HEK293 (cell line): ENCODE measurements around the gene TMC6.

Experiments used
- CTCF ChIA-PET: fragments of 350-600 bp; formaldehyde crosslinking; extraction: SDS; loops from one replicate; lab custom pipeline; 2021; ENCODE audit warnings: antibody characterized with exemption; lab: Yijun Ruan, JAX
- POLR2A ChIA-PET: fragments of 300-600 bp; formaldehyde crosslinking; extraction: SDS; loops from one replicate; lab custom pipeline; 2020; ENCODE audit warnings: antibody characterized with exemption, inconsistent platforms; lab: Yijun Ruan, JAX
- H3K27ac ChIP-seq: fragments of 200-500 bp; sonication (Bioruptor generic); 2 replicates; pipeline ENCODE4 v1.5.1; 2014; ENCODE audit warnings: low read depth, low read length, control low read depth, inconsistent platforms; ENCODE audit errors: extremely low read depth
- H3K36me3 ChIP-seq, 2 experiments: fragments of 200-500 bp in 1 of 2; sonication (Bioruptor generic) in 1 of 2; 1 replicate in 1 of 2; 2 replicates in 1 of 2; pipeline ENCODE4 v1.5.1; 2014 to 2017; ENCODE audit warnings: inconsistent platforms in 2 of 2, low read length in 2 of 2; ENCODE audit not compliant: control insufficient read depth in 2 of 2, insufficient read depth in 1 of 2
- H3K4me1 ChIP-seq: fragments of 200-500 bp; sonication (Bioruptor generic); 2 replicates; pipeline ENCODE4 v1.5.1; 2014; ENCODE audit warnings: mild to moderate bottlenecking, low read length, inconsistent platforms; ENCODE audit not compliant: control insufficient read depth, insufficient read depth
- H3K4me3 ChIP-seq: 2 replicates; pipeline ENCODE4 v1.5.1; 2011; ENCODE audit warnings: low read depth, mild to moderate bottlenecking, control low read depth, low read length, moderate library complexity
- H3K9me3 ChIP-seq: fragments of 200-500 bp; sonication (Bioruptor generic); 2 replicates; pipeline ENCODE4 v1.5.1; 2014; ENCODE audit warnings: low read depth, low read length, inconsistent platforms; ENCODE audit not compliant: control insufficient read depth, insufficient read depth
- IKZF3 ChIP-seq: fragments of 450-650 bp; IDR thresholded peaks from 2 replicates; pipeline ENCODE4 v1.5.0; 2018; ENCODE audit warnings: missing biosample characterization, mild to moderate bottlenecking, missing genetic modification characterization, moderate library complexity
- KLF9 ChIP-seq: fragments of 450-650 bp; formaldehyde crosslinking; IDR thresholded peaks from 2 replicates; pipeline ENCODE4 v1.5.1; 2016; ENCODE audit warnings: missing biosample characterization, missing genetic modification characterization, low read depth
- SETDB1 ChIP-seq: IDR thresholded peaks from one replicate; pipeline ENCODE4 v1.6.1; 2017; ENCODE audit warnings: mild to moderate bottlenecking, low read length, moderate library complexity, mixed read lengths; ENCODE audit not compliant: insufficient read length
- WT1 ChIP-seq: fragments of 450-650 bp; formaldehyde crosslinking; IDR thresholded peaks from 2 replicates; pipeline ENCODE4 v1.5.1; 2016; ENCODE audit warnings: missing biosample characterization, missing genetic modification characterization
- ZIC2 ChIP-seq: fragments of 450-650 bp; formaldehyde crosslinking; IDR thresholded peaks from 2 replicates; pipeline ENCODE4 v1.5.1; 2016; ENCODE audit warnings: missing biosample characterization, missing genetic modification characterization
- ZNF121 ChIP-seq: fragments of 450-650 bp; formaldehyde crosslinking; IDR thresholded peaks from 2 replicates; pipeline ENCODE4 v1.5.1; 2016; ENCODE audit warnings: missing biosample characterization, missing genetic modification characterization
- ZNF221 ChIP-seq: fragments of 450-650 bp; formaldehyde crosslinking; IDR thresholded peaks from 2 replicates; pipeline ENCODE4 v1.5.1; 2017; ENCODE audit warnings: missing biosample characterization, missing genetic modification characterization, borderline replicate concordance
- ZNF23 ChIP-seq: fragments of 450-650 bp; formaldehyde crosslinking; IDR thresholded peaks from 2 replicates; pipeline ENCODE4 v1.5.1; 2016; ENCODE audit warnings: missing biosample characterization, missing genetic modification characterization, borderline replicate concordance
- ZNF280C ChIP-seq: fragments of 450-650 bp; formaldehyde crosslinking; IDR thresholded peaks from 2 replicates; pipeline ENCODE4 v1.5.1; 2016; ENCODE audit warnings: missing biosample characterization, missing genetic modification characterization
- ZNF426 ChIP-seq: fragments of 450-650 bp; formaldehyde crosslinking; IDR thresholded peaks from 2 replicates; pipeline ENCODE4 v1.5.1; 2017; ENCODE audit warnings: missing biosample characterization, missing genetic modification characterization, mild to moderate bottlenecking, inconsistent platforms, moderate library complexity
- ZNF560 ChIP-seq: fragments of 450-650 bp; formaldehyde crosslinking; IDR thresholded peaks from 2 replicates; pipeline ENCODE4 v1.5.1; 2017; ENCODE audit warnings: missing biosample characterization, missing genetic modification characterization, borderline replicate concordance
- TF ChIP-seq, protein P1 (sequence below): fragments of 450-650 bp; formaldehyde crosslinking; IDR thresholded peaks from 2 replicates; pipeline ENCODE4 v1.5.1; 2017; ENCODE audit warnings: missing biosample characterization, mild to moderate bottlenecking, missing genetic modification characterization, moderate library complexity
- TF ChIP-seq, protein P2 (sequence below): fragments of 450-650 bp; formaldehyde crosslinking; IDR thresholded peaks from 2 replicates; pipeline ENCODE4 v1.5.1; 2016; ENCODE audit warnings: missing biosample characterization, missing genetic modification characterization
- TF ChIP-seq, protein P3 (sequence below): fragments of 450-650 bp; formaldehyde crosslinking; IDR thresholded peaks from 2 replicates; pipeline ENCODE4 v1.5.1; 2016; ENCODE audit warnings: missing biosample characterization, missing genetic modification characterization
- TF ChIP-seq, protein P4 (sequence below): fragments of 450-650 bp; formaldehyde crosslinking; IDR thresholded peaks from 2 replicates; pipeline ENCODE4 v1.5.0; 2017; ENCODE audit warnings: missing biosample characterization, missing genetic modification characterization, borderline replicate concordance
- TF ChIP-seq, protein P5 (sequence below): fragments of 450-650 bp; formaldehyde crosslinking; IDR thresholded peaks from 2 replicates; pipeline ENCODE4 v1.5.1; 2016; ENCODE audit warnings: missing biosample characterization, missing genetic modification characterization

TMC6 gene

GRCh38 chr17:78125976-78126894 lies 2.3 kb downstream of the TMC6 start (continued):
- TF ChIP-seq ZNF280C (tag by site-specific recombination), result no peak
- TF ChIP-seq, protein P1, sequence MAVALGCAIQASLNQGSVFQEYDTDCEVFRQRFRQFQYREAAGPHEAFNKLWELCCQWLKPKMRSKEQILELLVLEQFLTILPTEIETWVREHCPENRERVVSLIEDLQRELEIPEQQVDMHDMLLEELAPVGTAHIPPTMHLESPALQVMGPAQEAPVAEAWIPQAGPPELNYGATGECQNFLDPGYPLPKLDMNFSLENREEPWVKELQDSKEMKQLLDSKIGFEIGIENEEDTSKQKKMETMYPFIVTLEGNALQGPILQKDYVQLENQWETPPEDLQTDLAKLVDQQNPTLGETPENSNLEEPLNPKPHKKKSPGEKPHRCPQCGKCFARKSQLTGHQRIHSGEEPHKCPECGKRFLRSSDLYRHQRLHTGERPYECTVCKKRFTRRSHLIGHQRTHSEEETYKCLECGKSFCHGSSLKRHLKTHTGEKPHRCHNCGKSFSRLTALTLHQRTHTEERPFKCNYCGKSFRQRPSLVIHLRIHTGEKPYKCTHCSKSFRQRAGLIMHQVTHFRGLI, result no peak
- TF ChIP-seq, protein P2, sequence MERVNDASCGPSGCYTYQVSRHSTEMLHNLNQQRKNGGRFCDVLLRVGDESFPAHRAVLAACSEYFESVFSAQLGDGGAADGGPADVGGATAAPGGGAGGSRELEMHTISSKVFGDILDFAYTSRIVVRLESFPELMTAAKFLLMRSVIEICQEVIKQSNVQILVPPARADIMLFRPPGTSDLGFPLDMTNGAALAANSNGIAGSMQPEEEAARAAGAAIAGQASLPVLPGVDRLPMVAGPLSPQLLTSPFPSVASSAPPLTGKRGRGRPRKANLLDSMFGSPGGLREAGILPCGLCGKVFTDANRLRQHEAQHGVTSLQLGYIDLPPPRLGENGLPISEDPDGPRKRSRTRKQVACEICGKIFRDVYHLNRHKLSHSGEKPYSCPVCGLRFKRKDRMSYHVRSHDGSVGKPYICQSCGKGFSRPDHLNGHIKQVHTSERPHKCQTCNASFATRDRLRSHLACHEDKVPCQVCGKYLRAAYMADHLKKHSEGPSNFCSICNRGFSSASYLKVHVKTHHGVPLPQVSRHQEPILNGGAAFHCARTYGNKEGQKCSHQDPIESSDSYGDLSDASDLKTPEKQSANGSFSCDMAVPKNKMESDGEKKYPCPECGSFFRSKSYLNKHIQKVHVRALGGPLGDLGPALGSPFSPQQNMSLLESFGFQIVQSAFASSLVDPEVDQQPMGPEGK, result 0 out of 2 replicates have a peak, but pooled peaks have one; percentile 14
- no peak for TF ChIP-seq IKZF3 (tag by site-specific recombination)
- no peak for TF ChIP-seq ZNF426 (tag by site-specific recombination)
- no peak for TF ChIP-seq ZNF121
- TF ChIP-seq ZNF23 (tag by site-specific recombination), result no peak
- TF ChIP-seq ZIC2 (tag by site-specific recombination), result peak; percentile 76
- TF ChIP-seq KLF9 (tag by site-specific recombination), result no peak
- TF ChIP-seq, protein P3, sequence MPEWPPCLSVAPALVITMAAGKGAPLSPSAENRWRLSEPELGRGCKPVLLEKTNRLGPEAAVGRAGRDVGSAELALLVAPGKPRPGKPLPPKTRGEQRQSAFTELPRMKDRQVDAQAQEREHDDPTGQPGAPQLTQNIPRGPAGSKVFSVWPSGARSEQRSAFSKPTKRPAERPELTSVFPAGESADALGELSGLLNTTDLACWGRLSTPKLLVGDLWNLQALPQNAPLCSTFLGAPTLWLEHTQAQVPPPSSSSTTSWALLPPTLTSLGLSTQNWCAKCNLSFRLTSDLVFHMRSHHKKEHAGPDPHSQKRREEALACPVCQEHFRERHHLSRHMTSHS (tag by site-specific recombination), result no peak
- TF ChIP-seq, protein P4, sequence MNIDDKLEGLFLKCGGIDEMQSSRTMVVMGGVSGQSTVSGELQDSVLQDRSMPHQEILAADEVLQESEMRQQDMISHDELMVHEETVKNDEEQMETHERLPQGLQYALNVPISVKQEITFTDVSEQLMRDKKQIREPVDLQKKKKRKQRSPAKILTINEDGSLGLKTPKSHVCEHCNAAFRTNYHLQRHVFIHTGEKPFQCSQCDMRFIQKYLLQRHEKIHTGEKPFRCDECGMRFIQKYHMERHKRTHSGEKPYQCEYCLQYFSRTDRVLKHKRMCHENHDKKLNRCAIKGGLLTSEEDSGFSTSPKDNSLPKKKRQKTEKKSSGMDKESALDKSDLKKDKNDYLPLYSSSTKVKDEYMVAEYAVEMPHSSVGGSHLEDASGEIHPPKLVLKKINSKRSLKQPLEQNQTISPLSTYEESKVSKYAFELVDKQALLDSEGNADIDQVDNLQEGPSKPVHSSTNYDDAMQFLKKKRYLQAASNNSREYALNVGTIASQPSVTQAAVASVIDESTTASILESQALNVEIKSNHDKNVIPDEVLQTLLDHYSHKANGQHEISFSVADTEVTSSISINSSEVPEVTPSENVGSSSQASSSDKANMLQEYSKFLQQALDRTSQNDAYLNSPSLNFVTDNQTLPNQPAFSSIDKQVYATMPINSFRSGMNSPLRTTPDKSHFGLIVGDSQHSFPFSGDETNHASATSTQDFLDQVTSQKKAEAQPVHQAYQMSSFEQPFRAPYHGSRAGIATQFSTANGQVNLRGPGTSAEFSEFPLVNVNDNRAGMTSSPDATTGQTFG (tag by site-specific recombination), result no peak

GRCh38 chr17:78125138-78125913 lies 3.2 kb downstream of the TMC6 start:
- Histone ChIP-seq H3K27ac (no peak overlapping the region), H3K4me1 (peaks cover 6% of the 10 kb centered on the region; the same call in 1 of the 2 replicates), H3K4me3 (no peak overlapping the region), H3K9me3 (no peaks in the 10 kb centered on the region), H3K36me3 (peaks cover 7 to 21% of the 10 kb centered on the region in 2 experiments; a peak in 2 of 3 replicates)
- ChIA-PET POLR2A (interaction anchor here (1.5 kb wide), 1 partner anchor 61 kb away, joined by 3 read pairs; the partner anchor contains the start of genes AFMID and TK1), CTCF (interaction anchor here (0.6 to 2.2 kb wide), 6 partner anchors 9 to 1169 kb away, joined by 3 to 8 read pairs (median 3); no protein-coding TSS in a partner anchor)
- no peak for TF ChIP-seq ZNF560 (tag by site-specific recombination)
- TF ChIP-seq, protein P5, sequence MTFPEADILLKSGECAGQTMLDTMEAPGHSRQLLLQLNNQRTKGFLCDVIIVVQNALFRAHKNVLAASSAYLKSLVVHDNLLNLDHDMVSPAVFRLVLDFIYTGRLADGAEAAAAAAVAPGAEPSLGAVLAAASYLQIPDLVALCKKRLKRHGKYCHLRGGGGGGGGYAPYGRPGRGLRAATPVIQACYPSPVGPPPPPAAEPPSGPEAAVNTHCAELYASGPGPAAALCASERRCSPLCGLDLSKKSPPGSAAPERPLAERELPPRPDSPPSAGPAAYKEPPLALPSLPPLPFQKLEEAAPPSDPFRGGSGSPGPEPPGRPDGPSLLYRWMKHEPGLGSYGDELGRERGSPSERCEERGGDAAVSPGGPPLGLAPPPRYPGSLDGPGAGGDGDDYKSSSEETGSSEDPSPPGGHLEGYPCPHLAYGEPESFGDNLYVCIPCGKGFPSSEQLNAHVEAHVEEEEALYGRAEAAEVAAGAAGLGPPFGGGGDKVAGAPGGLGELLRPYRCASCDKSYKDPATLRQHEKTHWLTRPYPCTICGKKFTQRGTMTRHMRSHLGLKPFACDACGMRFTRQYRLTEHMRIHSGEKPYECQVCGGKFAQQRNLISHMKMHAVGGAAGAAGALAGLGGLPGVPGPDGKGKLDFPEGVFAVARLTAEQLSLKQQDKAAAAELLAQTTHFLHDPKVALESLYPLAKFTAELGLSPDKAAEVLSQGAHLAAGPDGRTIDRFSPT (tag by site-specific recombination), result no peak
- no peak for TF ChIP-seq SETDB1
- TF ChIP-seq, protein P1, result no peak
- no peak for TF ChIP-seq ZNF221
- TF ChIP-seq WT1 (tag by site-specific recombination), result no peak
- TF ChIP-seq, all 188 proteins: peak for 0
